CD4-positive, alpha-beta memory T cell (primary cell): ENCODE data around the gene KCNIP4. TPM values are rescaled to one million over a fixed set of nuclear protein-coding genes. Genes with fewer than 3 reads are reported as not detected.
A peak's percentile ranks its signal among the peaks of the same experiment; 100 is the strongest.

Source experiments
- CTCF ChIA-PET: fragments of 350-600 bp; sonication (Branson Sonifier 250); formaldehyde crosslinking; loops from one replicate; lab custom pipeline; 2021; ENCODE audit warnings: inconsistent platforms; ENCODE audit not compliant: partially characterized antibody; lab: Charles Lee
- POLR2A ChIA-PET: fragments of 350-600 bp; sonication (Branson Sonifier 250); formaldehyde crosslinking; loops from one replicate; lab custom pipeline; 2021; ENCODE audit not compliant: partially characterized antibody; lab: Charles Lee
- DNase-seq, 5 donors: peaks; one replicate each; pipeline versions ENCODE4 v3.0.0 to v3.0.0-alpha.2; 2020 to 2022; ENCODE audit warnings: mixed read lengths in 1 of 5
- H3K27ac ChIP-seq: one replicate; pipeline ENCODE4 v1.7.0; 2013; ENCODE audit warnings: low read depth, low read length
- H3K27me3 ChIP-seq: 2 replicates; pipeline ENCODE4 v1.7.0; 2013; ENCODE audit warnings: mild to moderate bottlenecking, low read length, moderate library complexity; ENCODE audit not compliant: insufficient read depth
- H3K36me3 ChIP-seq: 2 replicates; pipeline ENCODE4 v1.7.0; 2013; ENCODE audit warnings: mild to moderate bottlenecking, low read length, moderate library complexity; ENCODE audit not compliant: insufficient read depth
- H3K4me1 ChIP-seq: 2 replicates; pipeline ENCODE4 v1.7.0; 2013; ENCODE audit warnings: mild to moderate bottlenecking, low read length, moderate library complexity; ENCODE audit not compliant: insufficient read depth
- H3K4me3 ChIP-seq, 2 donors: one replicate each; pipeline ENCODE4 v1.7.0; 2013; ENCODE audit warnings: low read length in 2 of 2, mild to moderate bottlenecking in 1 of 2
- H3K9me3 ChIP-seq, 2 donors: one replicate each; pipeline ENCODE4 v1.7.0; 2013; ENCODE audit warnings: low read length in 2 of 2, control low read depth in 1 of 2; ENCODE audit not compliant: control insufficient read depth in 1 of 2
- H3K27ac Mint-ChIP-seq, 7 donors: one replicate each; pipeline ENCODE4 v1.8.0; 2020 to 2021; ENCODE audit warnings: mixed read lengths in 7 of 7, mild to moderate bottlenecking in 6 of 7, inconsistent platforms in 3 of 7, moderate library complexity in 3 of 7
- H3K27me3 Mint-ChIP-seq, 2 donors: one replicate each; pipeline ENCODE4 v1.8.0; 2020 to 2021; ENCODE audit warnings: mixed read lengths in 2 of 2
- H3K36me3 Mint-ChIP-seq, 2 donors: one replicate each; pipeline ENCODE4 v1.8.0; 2020 to 2021; ENCODE audit warnings: mixed read lengths in 2 of 2, inconsistent platforms in 1 of 2, mild to moderate bottlenecking in 1 of 2
- H3K4me1 Mint-ChIP-seq, 4 donors: one replicate each; pipeline ENCODE4 v1.8.0; 2020 to 2021; ENCODE audit warnings: mixed read lengths in 4 of 4, mild to moderate bottlenecking in 1 of 4
- H3K4me3 Mint-ChIP-seq, 8 donors: one replicate each; pipeline ENCODE4 v1.8.0; 2020 to 2021; ENCODE audit warnings: mixed read lengths in 8 of 8, mild to moderate bottlenecking in 7 of 8, moderate library complexity in 6 of 8, inconsistent platforms in 3 of 8
- H3K9me3 Mint-ChIP-seq, 8 donors: one replicate each; pipeline ENCODE4 v1.8.0; 2020 to 2021; ENCODE audit warnings: mixed read lengths in 8 of 8, mild to moderate bottlenecking in 5 of 8, inconsistent platforms in 3 of 8, moderate library complexity in 1 of 8
- intact Hi-C: fragments of 100-400 bp; cut with micrococcal nuclease; formaldehyde crosslinking; loops from one replicate; pipeline ENCODE4 v1.15.1; 2023
- polyA plus RNA-seq, 2 donors: library from polyadenylated mRNA; unstranded; fragments of 300-500 nt; fragmentation: Illumina TruSeq; gene quantifications; one replicate each; pipeline ENCODE4 v1.2.3, GENCODE V29; 2021
- total RNA-seq, 2 experiments: library from RNA; stranded (reverse); gene quantifications; one replicate each; pipeline ENCODE4 v1.2.3, GENCODE V29; 2021

The KCNIP4 gene
- total and polyA plus RNA-seq, 4 experiments from 2014 or later = 0.11 to 0.26 TPM; not detected in 2

DNA sequence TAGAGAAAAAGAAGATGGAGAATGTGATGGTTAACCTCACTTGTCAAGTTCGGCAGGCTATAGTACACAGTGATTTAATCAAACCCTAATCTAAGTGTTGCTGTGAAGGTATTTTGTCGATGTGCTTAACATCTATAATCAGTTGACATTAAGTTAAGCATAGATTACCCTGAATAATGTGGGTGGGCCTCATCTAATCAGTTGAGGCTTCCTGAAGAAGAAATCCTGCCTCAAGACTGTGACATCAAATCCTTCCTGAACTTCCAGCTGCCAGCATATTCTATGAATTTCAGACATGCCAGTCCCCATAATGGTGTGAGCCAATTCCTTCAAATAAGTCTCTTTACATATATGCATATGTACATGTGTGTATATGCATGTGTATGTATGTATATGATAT is 1066.9 kb downstream of the KCNIP4 start:
- Mint-ChIP-seq H3K27ac (no peak overlapping the region), H3K36me3 (no peaks in the 10 kb centered on the region), H3K9me3 (peaks cover 0 to 11% (median 2%) of the 10 kb centered on the region in 8 donors), H3K4me1 (peaks cover 0 to 1% (median 0%) of the 10 kb centered on the region in 4 donors), H3K27me3 (no peaks in the 10 kb centered on the region), H3K4me3 (no peak overlapping the region)
- Histone ChIP-seq H3K27ac (no peak overlapping the region), H3K4me1 (no peaks in the 10 kb centered on the region), H3K36me3 (no peaks in the 10 kb centered on the region), H3K9me3 (no peaks in the 10 kb centered on the region), H3K4me3 (no peak overlapping the region), H3K27me3 (no peaks in the 10 kb centered on the region)
- DNase-seq = no peak
- CTCF ChIA-PET = no interaction called here
- intact Hi-C loops = no loop called here
- POLR2A ChIA-PET = no interaction called here

GRCh38 chr4:20878806-20879205 is 1069.8 kb downstream of the KCNIP4 start:
- H3K4me1 Mint-ChIP-seq = peaks cover 0 to 1% (median under 1%) of the 10 kb centered on the region in 4 donors
- H3K27ac Mint-ChIP-seq = no peak overlapping the region
- CTCF ChIA-PET = no interaction called here

GRCh38 chr4:20870436-20870835 is 1078.1 kb downstream of the KCNIP4 start:
- intact Hi-C loops = no loop called here
- no peak overlapping the region for H3K27ac ChIP-seq
- ChIA-PET CTCF (no interaction called here), POLR2A (no interaction called here)
- peaks cover 3 to 16% (median 8%) of the 10 kb centered on the region in 4 donors for H3K4me1 Mint-ChIP-seq
- H3K4me1 ChIP-seq = no peaks in the 10 kb centered on the region
- no peaks in the 10 kb centered on the region for H3K36me3 ChIP-seq
- no peaks in the 10 kb centered on the region for H3K9me3 ChIP-seq
- no peaks in the 10 kb centered on the region for H3K27me3 ChIP-seq
- no peak overlapping the region for H3K27ac Mint-ChIP-seq
- H3K4me3 Mint-ChIP-seq = no peak overlapping the region
- H3K27me3 Mint-ChIP-seq = no peaks in the 10 kb centered on the region
- no peaks in the 10 kb centered on the region for H3K36me3 Mint-ChIP-seq
- no peak overlapping the region for H3K4me3 ChIP-seq
- peaks cover 0 to 4% (median under 1%) of the 10 kb centered on the region in 8 donors for H3K9me3 Mint-ChIP-seq
- no peak for DNase-seq

More at GRCh38 chr4:20878806-20879205, 1069.8 kb downstream of the KCNIP4 start:
- no peak for DNase-seq
- Mint-ChIP-seq H3K9me3 (peaks cover 0 to 6% (median 0%) of the 10 kb centered on the region in 8 donors), H3K4me3 (no peak overlapping the region), H3K36me3 (no peaks in the 10 kb centered on the region), H3K27me3 (no peaks in the 10 kb centered on the region)
- no peak overlapping the region for H3K27ac ChIP-seq
- no peaks in the 10 kb centered on the region for H3K36me3 ChIP-seq
- no peaks in the 10 kb centered on the region for H3K9me3 ChIP-seq
- no peak overlapping the region for H3K4me3 ChIP-seq
- H3K4me1 ChIP-seq = no peaks in the 10 kb centered on the region
- intact Hi-C loops = no loop called here
- POLR2A ChIA-PET = no interaction called here
- no peaks in the 10 kb centered on the region for H3K27me3 ChIP-seq

- DNase-seq = no peak
- H3K36me3 Mint-ChIP-seq = no peaks in the 10 kb centered on the region
- no peak overlapping the region for H3K4me3 Mint-ChIP-seq
- ChIA-PET CTCF (no interaction called here), POLR2A (no interaction called here)
- H3K4me1 Mint-ChIP-seq = peaks cover 3 to 12% (median 7%) of the 10 kb centered on the region in 4 donors
- no peaks in the 10 kb centered on the region for H3K9me3 ChIP-seq
- H3K9me3 Mint-ChIP-seq = peaks cover 0 to 3% (median 0%) of the 10 kb centered on the region in 8 donors
- H3K27ac Mint-ChIP-seq = no peak overlapping the region
- intact Hi-C loops = no loop called here
- no peaks in the 10 kb centered on the region for H3K27me3 ChIP-seq
- H3K4me3 ChIP-seq = no peak overlapping the region
- no peaks in the 10 kb centered on the region for H3K27me3 Mint-ChIP-seq
- H3K27ac ChIP-seq = no peak overlapping the region
- no peaks in the 10 kb centered on the region for H3K4me1 ChIP-seq
- no peaks in the 10 kb centered on the region for H3K36me3 ChIP-seq
Observed at GRCh38 chr4:20868108-20868507, 1080.5 kb downstream of the KCNIP4 start.

DNA sequence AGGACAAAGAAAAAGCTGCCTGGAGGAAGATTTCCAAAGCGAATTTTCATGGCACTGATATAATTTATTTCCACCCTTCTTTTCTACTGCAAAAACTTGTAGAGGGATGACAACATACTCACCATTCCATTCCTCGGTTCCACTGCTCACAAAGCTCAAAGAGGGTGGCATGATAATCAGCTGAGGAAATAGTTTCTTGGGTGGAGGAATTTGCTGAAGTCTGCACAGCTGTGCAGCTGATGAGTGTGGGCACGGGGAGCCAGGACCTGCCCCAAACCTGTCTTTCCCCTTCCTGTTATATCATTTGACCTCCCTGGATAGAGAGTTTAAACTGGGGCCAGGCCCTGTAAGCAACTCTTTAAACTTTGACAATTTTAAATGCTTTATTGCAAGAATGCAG is 1087.7 kb downstream of the KCNIP4 start:
- Histone ChIP-seq H3K36me3 (no peaks in the 10 kb centered on the region), H3K27ac (no peak overlapping the region), H3K27me3 (no peaks in the 10 kb centered on the region), H3K4me1 (no peaks in the 10 kb centered on the region), H3K4me3 (no peak overlapping the region), H3K9me3 (no peaks in the 10 kb centered on the region)
- Mint-ChIP-seq H3K9me3 (peaks cover 0 to 15% (median 4%) of the 10 kb centered on the region in 8 donors), H3K27ac (no peak overlapping the region), H3K4me3 (no peak overlapping the region), H3K4me1 (peaks cover 2 to 8% (median 7%) of the 10 kb centered on the region in 4 donors), H3K27me3 (no peaks in the 10 kb centered on the region), H3K36me3 (no peaks in the 10 kb centered on the region)
- POLR2A ChIA-PET = no interaction called here
- DNase-seq = no peak
- intact Hi-C loops = no loop called here
- CTCF ChIA-PET = no interaction called here

GRCh38 chr4:20859097-20859781 is 1089.3 kb downstream of the KCNIP4 start:
- no peak overlapping the region for H3K27ac Mint-ChIP-seq
- CTCF ChIA-PET = no interaction called here
- DNase-seq = no peak
- H3K9me3 ChIP-seq = no peaks in the 10 kb centered on the region
- no peak overlapping the region for H3K27ac ChIP-seq
- H3K36me3 Mint-ChIP-seq = no peaks in the 10 kb centered on the region
- intact Hi-C loops = no loop called here
- H3K27me3 Mint-ChIP-seq = no peaks in the 10 kb centered on the region
- no peaks in the 10 kb centered on the region for H3K36me3 ChIP-seq
- H3K4me1 Mint-ChIP-seq = peaks cover 4 to 14% (median 9%) of the 10 kb centered on the region in 4 donors
- peaks cover 0 to 15% (median 5%) of the 10 kb centered on the region in 8 donors for H3K9me3 Mint-ChIP-seq
- H3K27me3 ChIP-seq = no peaks in the 10 kb centered on the region
- no peak overlapping the region for H3K4me3 ChIP-seq
- no peak overlapping the region for H3K4me3 Mint-ChIP-seq
- H3K4me1 ChIP-seq = no peaks in the 10 kb centered on the region
- POLR2A ChIA-PET = no interaction called here

GRCh38 chr4:20857081-20857480 is 1091.5 kb downstream of the KCNIP4 start:
- peak overlapping the region in 1 of 8 donors; percentile 32 for H3K4me3 Mint-ChIP-seq
- H3K27ac Mint-ChIP-seq = no peak overlapping the region
- peaks cover 3 to 18% (median 11%) of the 10 kb centered on the region in 8 donors for H3K9me3 Mint-ChIP-seq
- Histone ChIP-seq H3K9me3 (no peaks in the 10 kb centered on the region), H3K4me3 (no peak overlapping the region), H3K27me3 (no peaks in the 10 kb centered on the region), H3K27ac (no peak overlapping the region), H3K4me1 (no peaks in the 10 kb centered on the region), H3K36me3 (no peaks in the 10 kb centered on the region)
- H3K4me1 Mint-ChIP-seq = peaks cover 4 to 14% (median 9%) of the 10 kb centered on the region in 4 donors
- DNase-seq = no peak
- H3K36me3 Mint-ChIP-seq = peaks cover 0 to 1% of the 10 kb centered on the region in 2 donors
- intact Hi-C loops = no loop called here
- POLR2A ChIA-PET = no interaction called here
- CTCF ChIA-PET = no interaction called here
- H3K27me3 Mint-ChIP-seq = no peaks in the 10 kb centered on the region
